ENCODE measurements around the gene QDPR. TPM values are rescaled to one million over a fixed set of nuclear protein-coding genes. Genes with fewer than 3 reads are reported as not detected.

The QDPR gene
- total and polyA plus RNA-seq, 9 of the 15 experiments (the other 6 are each of a cell fraction or from before 2014, with no cell fraction given): 5.7 to 29.7 (median 17.2) TPM

GRCh38 chr4:17557880-17558279 lies 46.0 kb upstream of the QDPR start (continued):
- TF ChIP-seq ELK1 (CRISPR knock-in tag; IDR thresholded peaks at IDR 0.05) (no peak), AFF4 (CRISPR knock-in tag; IDR thresholded peaks at IDR 0.05) (no peak), STAT6 (CRISPR knock-in tag; IDR thresholded peaks at IDR 0.05) (no peak), ILK (tag; IDR thresholded peaks at IDR 0.05; ENCODE audit: borderline replicate concordance, low read depth) (no peak), MAFG (tag; conservative IDR thresholded peaks at IDR 0.05) (0 out of 2 replicates have a peak, but pooled peaks have one; percentile 31), PHF8 (IDR thresholded peaks at IDR 0.05; ENCODE audit: borderline replicate concordance, low read length) (no peak), E2F1 (CRISPR knock-in tag; IDR thresholded peaks at IDR 0.05) (no peak), HINFP (tag; conservative IDR thresholded peaks at IDR 0.05; ENCODE audit: low read depth) (no peak), MEIS2 (IDR thresholded peaks at IDR 0.05; ENCODE audit: partially characterized antibody) (no peak), PHF21A (IDR thresholded peaks at IDR 0.05; ENCODE audit: borderline replicate concordance, low read depth) (no peak), E4F1 (CRISPR knock-in tag; IDR thresholded peaks at IDR 0.05; ENCODE audit: borderline replicate concordance) (no peak), ZC3H4 (CRISPR knock-in tag; IDR thresholded peaks at IDR 0.05; ENCODE audit: borderline replicate concordance) (no peak), HIVEP1 (CRISPR knock-in tag; IDR thresholded peaks at IDR 0.05) (no peak), SMAD3 (CRISPR knock-in tag; conservative IDR thresholded peaks at IDR 0.05) (no peak), ZNF41 (CRISPR knock-in tag; conservative IDR thresholded peaks at IDR 0.05) (no peak)

Data from K562 (cell line).